ENCODE measurements around the gene DBP.
"Not testable (repeated sequence)": the region's sequence is repeated elsewhere in the genome, so short reads cannot be mapped to it uniquely, and the experiment has no call there.

DBP gene

DNA sequence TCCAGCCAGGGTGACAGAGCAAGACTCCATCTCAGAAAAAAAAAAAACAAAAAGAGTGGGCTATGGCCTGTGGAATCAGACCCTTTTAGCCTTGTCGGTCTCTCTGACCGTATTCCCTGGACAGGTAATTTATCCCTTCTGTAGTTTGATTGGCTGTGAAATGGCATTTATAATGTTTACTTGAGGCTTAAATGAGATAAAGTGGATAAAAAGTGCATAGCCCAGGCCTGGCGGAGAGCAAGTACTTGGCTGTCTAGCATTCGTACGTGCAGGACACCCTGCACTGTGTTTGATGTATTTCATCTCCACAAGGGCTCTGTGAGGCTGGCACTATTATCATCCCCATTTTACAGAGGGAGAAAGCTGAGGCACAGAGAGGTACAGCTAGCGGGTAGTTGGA, 28.6 kb upstream of the DBP start:
- FAIRE-seq: no peak

DNA sequence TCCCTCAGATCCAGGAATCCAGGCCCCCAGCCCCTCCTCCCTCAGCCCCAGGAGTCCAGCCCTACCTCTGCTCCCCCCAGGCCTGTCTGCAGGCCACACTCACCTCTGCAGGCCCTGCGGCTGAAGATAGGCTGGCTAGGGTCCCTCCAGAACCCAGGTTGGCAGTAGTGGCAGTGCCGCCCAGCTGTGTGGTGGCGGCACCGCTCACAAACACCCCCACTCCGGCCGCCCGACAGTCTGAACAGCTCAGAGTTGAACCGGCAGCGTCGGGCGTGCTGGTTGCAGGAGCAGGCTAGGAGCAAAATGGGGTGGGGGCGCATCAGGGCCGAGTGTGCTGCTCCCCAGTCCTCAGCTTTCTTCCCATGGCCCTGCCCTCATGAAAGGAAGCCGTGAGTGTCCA, 27.3 kb upstream of the DBP start:
- no peak for FAIRE-seq

DNA sequence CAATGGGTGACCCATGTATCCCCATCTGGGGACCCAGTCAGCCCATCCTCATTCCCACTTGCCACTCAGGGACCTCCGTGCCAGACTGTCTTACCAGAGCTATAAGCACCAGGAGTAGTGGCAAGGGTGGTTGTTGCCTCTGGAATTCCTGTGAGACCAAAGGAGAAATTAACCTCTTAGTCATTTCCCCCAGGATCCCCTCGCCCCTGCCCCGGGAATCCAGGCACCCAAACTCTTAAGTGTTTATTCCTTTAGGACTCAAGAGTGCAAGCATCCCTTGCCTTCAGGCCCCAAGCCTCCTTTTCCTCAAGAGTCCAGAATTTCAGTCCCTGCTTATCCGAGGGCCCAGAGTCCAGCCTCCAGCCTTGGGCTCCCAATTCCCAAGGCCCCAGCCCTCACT, 26.5 kb upstream of the DBP start:
- no peak for FAIRE-seq

DNA sequence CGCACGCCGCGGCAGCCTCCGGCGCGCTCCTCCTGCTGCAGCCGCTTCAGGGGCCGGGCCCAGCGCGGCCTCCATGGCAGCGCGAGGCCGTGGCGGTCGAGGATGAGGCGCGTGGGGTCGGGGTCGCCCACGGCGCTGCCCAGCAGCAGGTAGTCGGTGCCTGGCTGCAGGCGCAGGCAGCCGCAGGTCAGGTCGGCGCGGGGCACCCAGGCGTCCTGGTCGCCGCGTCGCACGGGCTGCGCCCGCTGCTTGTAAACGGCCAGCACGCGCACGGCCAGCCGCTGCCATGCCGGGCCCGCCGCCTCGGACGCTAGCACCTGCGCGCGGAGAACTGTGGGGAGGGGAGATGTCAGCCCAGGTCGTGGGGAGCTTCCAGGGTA, 24.5 kb upstream of the DBP start:
- FAIRE-seq: no peak

DNA sequence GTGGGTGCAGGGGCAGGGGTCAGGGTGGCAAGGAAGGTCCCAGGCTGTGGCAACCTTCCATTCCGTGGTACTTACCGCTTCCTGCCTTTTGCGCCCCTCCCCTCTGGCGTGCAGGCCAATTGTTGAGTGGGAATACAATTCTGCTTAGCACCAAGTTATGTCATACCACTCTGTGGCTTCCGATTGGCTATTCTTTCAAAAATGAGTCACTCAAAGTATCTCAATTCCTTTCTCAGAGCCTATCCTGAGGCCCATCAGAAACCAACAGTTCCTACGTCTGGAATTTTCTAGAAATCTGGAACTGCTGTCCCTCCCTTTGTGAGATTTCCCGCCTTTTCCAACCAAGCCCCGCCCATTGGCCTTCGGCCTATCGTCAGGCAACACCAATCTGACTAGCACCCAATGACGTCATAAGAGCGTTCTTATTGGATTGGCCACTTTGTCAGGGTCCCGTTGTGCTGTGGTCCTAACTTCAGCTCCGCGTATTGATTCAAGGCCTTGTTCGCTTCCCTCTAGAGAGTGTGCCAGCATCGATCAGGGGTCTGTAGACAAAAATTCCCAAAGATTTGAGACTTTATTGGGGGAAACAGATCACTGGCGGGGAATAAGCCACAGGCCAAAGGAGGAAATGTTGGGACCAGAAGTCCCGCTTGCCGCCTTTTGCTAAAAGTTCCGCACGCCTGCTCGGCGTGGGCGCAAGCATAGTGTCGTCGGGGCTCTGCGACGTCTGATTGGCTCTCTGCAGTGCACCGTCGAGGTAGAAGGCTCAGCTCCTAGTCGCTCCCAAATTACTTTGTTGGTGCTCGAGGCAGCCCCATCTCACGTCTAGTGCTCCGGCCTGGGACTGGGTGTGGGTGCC, 23.9 kb upstream of the DBP start:
- FAIRE-seq: peak; percentile 99

DNA sequence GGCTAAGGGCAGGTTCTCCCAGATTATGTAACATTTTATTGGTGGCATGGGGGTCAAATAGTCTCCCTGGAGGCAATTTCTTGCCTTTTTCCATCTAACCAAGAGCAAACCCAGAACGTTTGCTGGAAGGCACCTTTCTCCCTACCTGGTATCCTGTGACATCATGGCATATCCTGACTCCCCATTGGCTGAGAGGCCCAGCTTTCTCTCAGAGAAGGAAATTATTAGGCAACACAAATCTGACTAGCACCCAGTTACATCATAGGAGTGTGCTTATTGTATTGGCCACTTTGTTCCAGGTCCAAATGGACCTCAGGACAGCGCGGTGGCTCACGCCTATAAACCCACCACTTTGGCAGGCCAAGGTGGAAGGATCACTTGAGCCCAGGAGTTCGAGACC, 22.6 kb upstream of the DBP start:
- peak; percentile 70 for FAIRE-seq

DNA sequence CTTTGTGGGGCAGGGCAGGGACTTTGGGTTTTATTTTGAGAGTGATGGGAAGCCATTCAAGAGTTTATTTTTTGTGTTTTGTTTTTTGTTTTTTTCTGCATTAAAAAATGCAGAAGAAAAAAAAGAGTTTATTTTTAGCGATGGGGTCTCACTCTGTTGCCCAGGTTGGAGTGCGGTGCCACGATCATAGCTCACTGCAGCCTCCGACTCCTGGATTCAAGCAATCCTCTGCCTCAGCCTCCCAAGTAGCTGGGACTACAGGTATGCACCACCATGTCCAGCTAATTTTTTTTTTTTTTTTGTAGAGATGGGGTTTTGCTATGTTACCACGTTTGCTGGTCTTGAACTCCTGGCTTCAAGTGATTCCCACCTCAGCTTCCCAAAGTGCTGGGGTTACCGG, 21.3 kb upstream of the DBP start:
- FAIRE-seq: no peak

DNA sequence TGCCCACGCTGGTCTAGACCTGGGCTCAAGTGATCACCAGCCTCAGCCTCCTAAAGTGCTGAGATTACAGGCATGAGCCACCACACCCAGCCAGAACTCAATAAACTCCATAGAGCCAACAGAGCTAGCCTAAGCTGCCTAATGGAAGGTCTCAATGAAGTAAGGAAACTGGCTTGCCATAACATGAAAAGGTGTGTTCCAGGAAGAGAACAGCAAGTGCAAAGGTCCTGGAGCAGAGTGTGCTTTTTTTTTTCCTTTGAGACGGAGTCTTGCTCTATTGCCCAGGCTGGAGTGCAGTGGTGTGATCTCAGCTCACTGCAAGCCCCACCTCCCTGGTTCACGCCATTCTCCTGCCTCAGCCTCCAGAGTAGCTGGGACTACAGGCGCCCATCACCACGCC, 20.6 kb upstream of the DBP start:
- FAIRE-seq: not testable (repeated sequence)

DNA sequence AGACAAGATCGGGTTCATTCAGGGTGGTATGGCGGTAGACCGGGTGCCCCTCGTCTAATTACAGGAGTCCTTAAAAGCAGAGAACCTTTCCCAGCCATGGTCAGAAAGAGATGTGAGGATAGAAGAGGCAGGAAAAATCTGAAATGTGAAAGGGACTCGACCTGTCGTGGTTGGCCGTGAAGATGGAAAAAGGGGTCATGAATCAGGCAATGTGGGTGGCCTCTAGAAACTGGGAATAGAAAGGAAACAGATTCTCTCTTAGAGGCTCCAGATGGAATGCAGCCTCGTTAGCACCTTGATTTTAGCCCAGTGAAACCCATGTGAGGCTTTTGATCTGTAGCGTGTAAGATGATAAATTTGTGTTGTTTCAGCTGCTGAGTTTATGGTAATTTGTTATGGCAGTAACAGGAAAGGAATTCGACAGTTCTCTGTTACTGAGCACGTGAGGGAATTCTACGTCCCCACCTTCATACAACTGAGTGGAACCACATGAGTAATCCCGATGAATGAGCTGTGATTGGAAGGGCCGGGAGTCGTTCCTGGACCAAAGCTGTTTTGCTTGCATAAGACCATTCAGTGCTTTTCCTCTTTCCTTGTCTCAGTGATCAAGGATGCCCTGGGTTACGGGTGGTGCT, 19.8 kb upstream of the DBP start:
- FAIRE-seq: peak; percentile 96

DNA sequence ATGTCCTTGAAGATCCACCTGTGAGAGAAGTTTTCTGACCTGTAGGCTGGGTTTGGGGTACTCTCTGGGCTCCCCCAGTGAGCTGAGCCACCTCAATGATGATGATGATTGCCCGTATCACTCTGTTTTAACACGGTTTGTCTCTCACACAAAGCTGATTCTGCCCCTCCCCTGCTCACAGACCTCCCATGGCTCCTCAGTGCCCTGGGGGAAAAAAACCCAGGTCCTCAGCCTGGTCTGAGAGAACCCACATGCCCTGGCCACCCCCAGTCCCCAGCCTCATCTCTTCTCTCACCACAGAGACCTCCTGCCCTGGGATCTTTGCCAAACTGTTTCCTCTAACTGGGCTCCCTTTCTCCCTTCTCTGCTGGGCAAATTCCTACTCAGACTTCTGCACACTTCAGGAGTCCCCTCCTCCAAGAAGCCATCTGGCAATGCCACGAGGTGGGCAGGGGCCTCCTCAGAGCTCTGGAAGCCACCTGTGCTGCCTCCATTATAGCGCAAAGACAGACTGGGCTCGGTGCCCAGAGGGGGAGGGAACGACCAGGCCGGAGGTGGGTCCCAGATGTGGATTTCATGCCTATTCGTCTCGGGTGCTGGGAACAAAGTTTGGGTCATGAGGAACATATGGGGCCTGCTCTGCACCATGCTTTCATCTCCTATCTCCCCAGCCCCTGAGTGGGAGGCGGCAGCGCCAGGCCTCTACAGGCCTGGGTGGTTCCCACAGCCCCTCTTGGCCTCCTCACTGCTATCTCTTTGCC, 17.3 kb upstream of the DBP start:
- no peak for FAIRE-seq

DNA sequence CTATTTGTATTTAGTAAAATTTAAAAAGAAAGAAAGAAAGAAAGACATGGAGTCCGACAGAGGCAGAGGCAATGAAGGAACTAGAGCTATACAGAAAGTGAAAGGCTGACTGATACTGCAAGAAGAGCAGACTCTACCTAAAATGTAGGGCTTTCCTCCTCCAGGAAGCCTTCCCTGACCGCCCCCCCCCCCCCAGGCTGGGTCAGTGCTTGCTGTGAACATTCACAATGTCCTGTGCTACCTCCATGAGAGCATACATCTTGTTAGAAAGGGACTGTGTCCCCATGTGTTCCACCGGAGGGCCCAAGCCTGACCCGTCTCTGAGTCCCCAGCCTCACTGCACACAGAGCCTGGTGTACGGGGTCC, 14.5 kb upstream of the DBP start:
- FAIRE-seq: no peak

DNA sequence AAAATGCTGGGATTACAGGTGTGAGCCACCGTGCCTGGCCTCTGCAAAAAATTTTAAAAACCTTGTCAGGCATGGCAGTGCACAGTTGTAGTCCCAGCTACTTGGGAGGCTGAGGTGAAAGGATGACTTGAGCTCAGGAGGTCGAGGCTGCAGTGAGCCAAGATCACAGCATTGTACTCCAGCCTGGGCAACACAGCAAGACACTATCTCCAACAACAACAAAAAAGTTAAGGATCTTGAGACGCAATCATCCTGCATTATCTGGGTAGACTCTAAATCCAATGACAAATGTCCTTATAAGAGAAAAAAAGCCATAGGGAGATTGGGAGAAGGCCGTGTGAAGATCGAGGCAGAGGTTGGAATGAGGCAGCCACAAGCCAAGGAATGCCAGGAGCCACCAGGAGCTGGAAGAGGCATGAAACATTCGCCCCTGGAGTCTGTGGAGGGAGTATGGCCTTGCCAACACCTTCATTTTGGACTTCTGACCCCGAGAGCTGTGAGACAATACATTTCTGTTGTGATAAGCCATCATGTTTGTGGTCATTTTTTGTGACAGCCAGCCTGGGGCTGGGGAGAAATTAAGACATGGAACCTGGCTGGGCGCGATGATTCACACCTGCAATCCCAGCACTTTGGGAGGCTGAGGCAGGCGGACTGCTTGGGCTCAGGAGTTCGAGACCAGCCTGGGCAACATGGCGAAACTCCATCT, 13.9 kb upstream of the DBP start:
- FAIRE-seq: no peak

DNA sequence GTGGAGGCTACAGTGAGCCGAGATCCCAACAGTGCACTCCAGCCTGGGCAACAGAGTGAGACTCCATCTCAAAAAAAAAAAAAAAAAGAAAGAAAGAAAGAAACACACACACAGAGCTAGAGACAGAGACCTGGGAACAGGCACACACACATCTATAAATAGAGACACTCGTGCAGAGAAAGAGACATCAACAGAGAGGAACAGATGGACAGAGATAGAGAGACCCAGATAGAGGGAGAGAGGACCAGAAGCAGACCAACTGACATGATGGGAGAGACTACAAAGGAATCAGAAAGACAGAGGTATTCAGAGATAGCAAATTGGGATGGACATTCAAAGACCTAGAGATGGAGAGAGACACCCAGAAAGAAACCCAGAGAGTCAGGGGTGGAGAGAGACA, 11.0 kb upstream of the DBP start:
- FAIRE-seq: no peak

DNA sequence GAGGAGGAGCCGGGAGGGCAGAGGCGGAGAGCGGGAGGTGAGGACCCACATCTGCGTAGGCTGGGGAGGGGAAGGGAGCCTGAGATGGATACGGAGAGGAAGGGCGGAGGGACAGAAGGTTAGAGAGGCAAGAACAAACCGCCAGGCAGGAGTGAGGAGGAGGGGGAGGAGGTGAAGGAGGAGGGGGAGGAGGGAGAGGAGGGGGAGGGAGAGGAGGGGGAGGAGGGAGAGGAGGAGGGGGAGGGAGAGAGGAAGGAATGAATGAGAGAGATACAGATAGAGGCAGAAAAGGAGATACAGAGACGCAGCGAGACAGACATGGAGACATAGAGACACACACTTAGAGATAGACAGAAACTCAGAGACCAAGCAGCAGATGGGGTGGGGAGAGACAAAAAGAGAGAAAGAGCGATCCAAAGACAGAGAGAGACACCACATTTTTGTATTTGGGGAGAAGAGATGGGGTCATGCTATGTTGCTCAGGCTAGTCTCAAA, 9.6 kb upstream of the DBP start:
- FAIRE-seq: no peak

DNA sequence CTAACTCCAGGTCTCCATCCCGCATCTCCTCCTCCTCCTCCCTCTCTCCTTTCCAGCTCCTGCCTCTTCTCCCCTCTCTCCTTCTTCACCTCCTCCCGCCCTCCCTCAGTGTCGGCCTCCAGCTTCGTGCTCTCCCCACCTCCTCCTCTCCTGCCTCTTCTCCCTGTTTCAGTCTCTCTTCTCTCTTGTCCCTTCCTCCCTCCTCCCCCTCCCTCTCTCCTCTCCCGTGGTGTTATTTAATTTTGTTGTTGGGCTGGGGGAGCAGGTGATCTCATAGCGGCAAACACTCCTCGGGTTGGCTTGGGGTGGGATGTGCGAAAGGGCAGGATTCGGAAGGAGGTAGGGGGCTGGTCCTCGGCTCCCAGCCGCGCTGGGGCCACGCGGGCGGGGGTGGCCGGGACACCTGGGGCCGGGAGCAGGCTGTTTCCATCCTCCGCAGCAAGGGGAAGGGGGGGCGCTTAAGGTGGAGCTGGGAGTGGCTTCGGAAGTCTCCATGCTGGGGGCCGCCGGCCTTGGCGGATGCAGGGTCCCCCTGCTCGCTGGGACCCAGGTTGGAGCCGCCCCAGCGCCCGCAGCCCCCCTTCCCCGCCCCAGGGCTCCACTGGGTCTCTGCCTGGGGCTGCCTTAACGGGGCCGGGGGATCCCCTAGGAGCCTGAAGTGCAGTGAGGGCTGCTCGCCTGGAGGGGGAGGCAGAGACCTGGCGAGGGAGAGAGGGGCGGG, 9.0 kb upstream of the DBP start, which contains the start of gene CA11:
Gene CA11 (minus strand): TSS at position 187 of the 721 bp plus-strand sequence. CDS start 555 bp downstream, outside the sequence.
- peak; percentile 44 for FAIRE-seq

DNA sequence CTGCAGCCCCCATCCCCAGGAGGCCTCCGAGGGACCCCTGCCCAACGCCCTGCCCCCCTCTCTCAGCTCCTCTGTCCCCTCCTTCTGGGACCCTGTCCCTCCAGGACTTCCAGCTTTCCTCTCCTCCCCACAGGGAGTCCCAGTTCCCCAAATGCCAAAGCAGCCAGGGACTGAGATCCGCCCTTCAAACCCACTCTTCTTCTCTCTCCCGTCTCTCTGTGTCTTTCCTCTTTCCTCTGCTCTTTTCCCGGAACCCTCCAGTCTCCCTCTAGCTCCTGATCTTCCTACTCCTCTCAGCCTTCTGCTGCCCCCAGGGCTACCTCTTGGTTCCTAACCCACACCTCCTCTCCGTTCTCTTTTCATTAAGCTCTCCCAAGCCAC, 8.4 kb upstream of the DBP start:
- FAIRE-seq: no peak

DNA sequence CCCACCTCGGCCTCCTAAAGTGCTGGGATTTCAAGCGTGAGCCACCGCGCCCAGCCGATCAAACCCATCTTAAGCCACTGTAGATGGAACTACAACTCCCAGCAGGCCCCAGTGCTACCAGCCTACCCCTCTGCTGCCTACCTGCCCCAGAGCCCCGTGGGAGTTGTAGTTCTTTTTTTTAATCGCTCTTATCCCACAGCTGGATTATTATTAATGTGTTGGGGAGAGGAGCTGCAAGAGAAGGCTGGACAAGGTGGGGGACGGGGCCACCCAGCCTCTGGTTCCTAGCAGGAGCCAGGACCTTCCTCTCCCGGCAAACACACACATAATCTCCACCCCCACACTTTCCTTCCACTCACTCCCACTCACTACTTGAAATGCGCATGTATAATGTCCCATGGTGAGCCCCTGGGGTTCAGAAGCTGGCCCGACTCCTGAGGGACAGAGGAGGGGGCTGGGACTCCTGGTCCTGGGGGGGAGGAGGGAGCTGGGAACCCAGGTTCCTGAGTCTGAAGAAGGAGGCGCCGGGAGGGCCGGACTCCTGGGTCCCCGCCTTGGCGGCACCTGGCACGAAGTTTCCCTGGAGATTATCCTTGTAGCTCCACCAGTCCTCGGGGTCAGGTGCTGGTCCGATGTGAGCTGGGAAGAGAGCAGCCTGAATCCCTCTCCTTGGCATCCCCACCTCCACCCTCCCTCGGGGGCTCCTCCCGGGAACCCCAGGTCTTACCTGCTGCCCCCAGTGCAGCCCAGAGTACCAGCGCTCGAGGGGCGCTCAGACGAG, 7.8 kb upstream of the DBP start:
- peak; percentile 82 for FAIRE-seq

DNA sequence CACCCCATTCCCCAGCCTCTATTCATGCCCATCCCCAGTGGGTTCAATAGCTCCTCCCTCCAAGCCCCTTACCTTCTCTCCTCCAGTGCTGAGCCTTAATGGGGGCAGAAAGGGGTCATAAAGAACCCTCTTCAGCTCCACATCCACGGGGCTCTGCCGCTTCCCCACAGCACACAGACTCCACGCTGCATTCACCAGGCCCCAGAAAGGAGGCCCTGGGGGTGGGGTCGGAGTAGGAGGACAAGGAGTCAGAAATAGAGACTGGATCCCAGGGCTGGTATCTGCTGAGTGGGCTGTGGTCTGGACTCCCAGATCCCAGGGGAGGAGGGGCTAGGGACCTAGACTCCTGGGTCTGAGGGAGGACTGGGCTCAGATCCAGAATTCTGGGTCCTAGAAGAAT, 7.2 kb upstream of the DBP start:
- no peak for FAIRE-seq

DNA sequence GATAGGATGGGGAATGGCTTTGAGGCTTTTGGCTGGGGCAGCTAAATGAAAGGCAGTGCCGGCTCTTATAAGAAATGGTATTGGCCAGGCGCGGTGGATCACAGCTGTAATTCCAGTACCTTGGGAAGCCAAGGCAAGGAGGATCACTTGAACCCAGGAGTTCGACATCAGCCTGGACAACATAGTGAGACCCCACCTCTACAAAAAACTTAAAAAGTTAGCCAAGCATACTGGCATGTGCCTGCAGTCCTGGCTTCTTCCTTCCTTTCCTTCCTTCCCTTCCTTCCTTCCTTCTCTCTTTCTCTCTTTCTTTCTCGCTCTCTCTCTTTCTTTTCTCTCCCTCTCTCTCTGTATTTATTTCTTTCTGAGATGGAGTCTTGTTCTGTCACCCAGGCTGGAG, 5.7 kb upstream of the DBP start:
- no peak for FAIRE-seq

DNA sequence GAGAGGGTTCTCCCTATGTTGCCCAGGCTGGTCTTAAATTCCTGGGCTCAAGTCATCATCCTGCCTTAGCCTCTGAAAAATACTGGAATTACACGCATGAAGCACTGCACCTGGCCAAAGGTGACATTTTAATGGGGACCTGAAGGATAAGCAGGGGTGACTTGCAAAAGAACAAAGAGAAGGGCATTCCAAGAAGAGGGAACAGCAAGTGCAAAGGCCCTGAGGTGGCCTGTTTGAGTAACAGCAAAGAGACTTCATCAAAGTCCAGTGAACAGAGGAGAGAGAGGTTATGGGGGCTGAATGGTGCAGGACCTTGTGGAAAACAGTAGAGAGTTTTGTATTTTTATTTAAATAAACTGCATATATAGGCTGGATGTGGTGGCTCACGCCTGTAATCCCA, 4.7 kb upstream of the DBP start:
- no peak for FAIRE-seq
